DMS153 treated with DMSO at 0.1 percent for 48 hours (cell line): Measurements from ENCODE around the gene TNS1.
A peak's percentile ranks its signal among the peaks of the same experiment; 100 is the strongest.

ENCODE experiments used
- DNase-seq: peaks from one replicate; lab custom pipeline; 2025; ENCODE audit not compliant: unreplicated experiment; lab: John Stamatoyannopoulos, UW

TNS1 gene

DNA sequence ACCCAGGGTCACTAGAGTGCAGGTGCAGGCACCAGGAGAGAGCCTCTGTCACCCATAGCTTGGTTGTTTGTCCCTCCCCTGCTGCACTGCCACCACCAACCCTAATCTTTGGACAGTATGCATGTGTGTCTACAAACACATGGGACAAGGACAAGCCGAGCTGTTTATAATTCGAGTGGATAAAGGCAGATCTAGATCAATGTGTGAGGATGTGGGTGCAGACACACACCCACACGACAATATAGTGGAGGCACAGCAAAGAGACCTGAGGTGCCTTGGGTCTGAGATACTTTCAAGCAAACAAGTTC, 199.2 kb downstream of the TNS1 start:
- no peak for DNase-seq

DNA sequence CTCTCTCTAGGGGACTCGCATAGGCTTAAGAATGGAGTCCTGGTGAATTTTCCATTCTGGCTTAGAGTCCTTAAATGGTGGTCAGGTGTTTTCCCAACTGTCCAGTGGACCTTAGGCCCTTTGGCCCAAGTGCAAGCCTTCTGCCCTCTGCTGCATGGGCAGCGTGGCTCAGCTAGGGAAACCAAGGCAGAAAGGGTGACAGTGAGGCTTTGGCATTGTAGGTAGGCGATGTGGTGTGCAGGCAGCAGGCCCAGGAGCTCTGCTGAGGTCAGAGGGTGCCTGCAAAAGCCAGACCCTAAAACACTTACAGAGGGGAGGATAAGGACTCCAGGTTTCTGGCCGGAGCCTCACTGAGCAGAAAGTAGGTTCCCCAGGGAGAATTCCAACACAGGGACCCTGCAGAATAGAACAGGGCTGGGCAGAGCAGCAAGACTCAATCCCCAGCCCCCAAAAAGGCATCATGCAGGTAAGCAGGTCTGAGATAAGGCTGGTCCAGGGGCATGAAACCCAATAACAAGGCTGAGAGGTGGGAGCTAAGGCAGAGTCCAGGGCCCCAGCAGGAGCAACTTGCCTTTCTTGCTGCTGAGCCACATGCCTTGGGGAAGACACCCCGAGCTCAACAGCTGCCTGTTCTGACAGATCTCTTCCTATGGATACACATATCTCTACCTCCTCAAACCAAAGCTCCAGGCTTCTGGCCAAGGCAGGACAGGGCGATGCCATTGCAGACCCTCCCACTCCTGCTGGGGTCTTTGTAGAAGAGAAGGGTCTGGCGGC, 199.7 kb downstream of the TNS1 start:
- no peak for DNase-seq

DNA sequence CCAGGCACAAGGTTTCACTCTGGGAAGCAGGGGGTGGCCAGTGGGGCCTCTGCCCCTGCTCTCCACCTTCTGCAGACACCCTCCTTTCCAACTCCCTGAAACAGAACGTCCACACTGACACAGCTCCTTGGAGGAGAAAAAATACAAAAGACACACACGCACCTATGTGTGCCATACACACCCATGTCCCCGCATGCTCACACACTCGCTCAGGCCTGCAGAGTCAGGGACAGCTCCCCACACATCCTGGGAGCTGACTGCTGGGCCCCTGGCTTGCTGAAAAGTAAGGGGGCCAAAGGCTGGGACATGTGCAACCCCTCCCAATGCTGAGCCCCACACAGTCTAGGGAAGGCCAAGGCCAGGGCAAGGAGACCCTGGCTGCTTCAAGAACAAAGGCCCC, 200.5 kb downstream of the TNS1 start:
- DNase-seq = no peak

DNA sequence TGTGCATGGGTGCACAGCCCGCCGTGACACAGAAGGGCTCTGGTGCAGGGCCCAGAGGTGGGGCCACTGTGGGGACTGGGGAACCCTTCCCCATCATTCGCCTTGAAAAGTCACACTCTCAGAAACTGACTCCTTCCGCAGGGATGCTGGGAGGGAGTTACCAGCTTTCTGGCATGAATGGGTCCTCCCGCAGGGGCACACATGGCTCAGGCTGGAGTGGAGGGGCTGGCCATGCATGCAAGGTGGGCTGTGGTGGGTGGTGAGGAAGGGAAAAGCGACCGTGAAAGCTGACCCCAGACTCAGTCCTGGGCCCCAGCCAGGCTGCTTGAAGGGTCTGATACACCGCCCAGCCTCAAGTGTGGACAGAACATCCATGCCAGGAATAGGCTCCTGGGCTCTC, 201.1 kb downstream of the TNS1 start:
- DNase-seq = no peak

DNA sequence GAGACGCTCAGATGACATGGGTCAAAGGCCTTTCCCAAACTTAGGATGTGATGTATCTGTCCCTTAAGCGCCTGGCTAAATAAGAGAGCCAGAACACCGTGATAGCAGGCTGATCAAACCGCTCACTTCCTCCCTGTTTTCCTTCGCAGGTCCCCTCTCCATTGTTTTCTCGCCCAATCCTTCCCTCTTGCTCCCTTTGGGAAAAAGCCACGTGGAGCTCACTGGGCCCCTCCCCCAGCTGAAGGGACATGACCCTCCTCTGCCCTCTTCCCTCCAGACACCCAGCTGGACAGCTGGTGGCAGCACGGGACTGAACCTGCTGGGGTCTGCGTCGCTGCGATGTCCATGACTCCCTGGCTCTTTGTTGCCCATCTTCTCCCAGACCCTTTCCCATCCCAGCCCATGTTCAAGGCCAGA, 201.7 kb downstream of the TNS1 start:
- DNase-seq = no peak

DNA sequence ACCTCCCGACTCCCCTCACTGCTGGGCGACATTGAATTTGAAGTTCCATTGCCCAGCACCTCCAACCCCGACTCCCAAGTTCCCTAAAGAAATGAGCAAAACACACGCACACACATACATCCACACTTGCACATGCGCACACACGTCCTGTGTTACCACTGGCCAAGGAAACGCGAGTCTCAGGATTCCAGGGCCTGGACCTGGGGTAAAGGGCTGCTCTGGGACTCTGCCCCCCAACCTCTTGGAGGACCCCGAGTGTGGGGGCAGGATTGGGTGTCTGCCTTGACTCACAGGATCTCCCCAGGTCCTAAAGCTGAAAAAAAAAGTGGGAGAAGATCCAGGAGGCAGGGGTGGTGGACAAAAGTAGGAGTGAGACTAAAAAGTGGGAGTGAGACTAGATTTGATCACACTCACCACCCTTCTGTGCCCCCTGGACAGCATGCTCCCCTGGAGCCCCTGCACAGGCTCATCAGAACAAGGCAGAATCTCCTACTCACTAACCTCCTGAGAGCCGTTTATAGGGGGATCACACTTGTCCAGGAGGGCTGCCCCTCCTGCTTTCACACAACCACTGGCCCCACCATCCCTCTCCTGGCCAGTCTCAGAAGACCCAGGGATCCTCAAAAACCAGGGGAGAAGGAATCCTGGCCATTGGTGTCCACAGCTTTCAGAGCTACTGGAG, 202.2 kb downstream of the TNS1 start:
- DNase-seq = no peak

DNA sequence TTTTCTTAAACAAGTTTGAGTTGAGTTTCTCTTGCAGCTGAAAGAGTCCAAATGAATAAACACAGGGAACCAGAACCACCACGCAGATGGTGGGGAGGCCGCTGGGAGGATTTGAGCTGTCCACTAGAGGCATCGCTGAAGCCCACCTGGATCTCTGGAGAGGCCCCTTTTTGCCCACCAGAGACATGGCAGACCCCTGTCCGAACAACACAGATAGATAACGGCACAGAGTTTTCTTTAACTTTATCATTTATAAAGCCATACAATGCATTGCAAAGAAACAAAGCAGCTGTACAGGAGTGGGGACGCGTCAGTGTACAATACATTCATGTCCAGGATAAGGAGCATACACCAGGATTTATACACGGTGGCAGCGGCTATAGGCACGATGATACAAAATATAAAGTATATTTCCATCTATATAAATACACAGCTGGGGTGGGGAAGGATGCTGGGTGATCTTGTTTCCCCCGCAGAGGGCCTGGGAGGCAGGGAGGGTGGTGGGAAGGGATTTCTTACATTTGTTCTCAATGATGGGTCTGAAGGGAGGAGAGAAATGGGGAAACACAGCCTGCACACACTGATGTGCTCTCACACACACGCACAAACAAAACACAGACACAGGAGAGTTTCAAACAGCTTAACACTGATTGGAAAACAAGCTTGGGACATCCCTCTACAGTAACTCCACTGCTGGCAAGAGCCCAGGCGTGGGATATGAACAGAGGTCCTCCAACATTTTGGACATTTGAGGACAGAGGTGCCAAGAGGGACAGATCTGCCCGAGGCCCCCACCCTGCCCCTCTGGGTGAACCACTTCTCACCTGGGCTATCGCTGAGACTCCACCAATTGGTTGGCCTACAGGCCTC, 203.0 kb downstream of the TNS1 start:
- DNase-seq = no peak

DNA sequence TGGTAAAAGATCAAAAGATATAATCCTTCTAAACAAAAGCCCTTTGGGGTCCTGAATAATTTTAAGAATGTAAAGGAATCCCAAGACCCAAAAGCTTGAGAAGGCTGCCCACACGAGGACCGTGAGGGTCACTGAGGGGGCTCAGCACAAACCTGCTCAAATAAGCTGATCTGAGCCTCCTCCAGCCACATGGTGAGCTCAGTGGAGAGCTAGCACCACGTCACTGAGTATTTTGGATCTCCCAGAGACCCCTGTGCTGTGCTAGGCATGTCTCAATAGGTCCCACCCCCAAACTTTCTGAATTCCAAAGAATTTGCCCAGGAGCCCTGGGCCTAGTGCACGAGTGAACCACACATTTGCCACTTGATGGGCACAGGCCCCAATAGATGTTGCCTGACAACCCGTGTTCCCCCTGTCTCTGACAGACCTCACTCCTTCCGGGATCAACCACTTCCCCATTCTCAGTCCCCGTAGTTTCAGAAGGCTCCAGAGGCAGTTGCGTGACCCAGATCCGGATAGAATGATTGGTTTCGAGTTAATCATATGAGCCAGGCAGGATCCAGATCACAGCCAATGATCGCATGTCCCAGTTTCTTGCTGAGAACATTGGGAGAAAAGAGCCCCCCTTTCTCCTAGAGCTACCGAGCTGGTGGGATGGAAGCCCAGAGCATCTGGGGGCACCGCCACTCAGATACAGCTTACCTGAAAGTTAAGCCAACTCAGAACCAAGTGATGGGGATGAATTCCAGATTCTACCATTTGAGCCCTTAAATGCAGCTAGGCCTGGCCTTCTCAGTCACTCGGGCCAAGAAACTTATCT, 203.8 kb downstream of the TNS1 start:
- DNase-seq = no peak

DNA sequence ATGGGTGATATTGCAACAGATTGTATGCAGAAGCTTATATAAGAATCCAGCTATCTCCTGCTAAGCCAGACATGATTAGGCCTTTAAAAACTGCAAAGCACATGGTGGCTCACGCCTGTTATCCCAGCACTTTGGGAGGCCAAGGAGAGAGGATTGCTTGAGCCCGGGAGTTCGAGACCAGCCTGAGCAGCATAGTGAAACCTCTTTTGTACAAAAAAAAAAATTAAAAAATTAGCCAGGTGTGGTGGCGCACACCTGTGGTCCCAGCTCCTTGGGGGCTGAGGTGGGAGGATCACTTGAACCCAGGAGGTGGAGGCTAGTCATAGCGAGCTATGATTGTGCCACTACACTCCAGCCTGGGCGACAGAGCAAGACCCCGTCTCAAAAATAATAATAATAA, 204.6 kb downstream of the TNS1 start:
- no peak for DNase-seq

DNA sequence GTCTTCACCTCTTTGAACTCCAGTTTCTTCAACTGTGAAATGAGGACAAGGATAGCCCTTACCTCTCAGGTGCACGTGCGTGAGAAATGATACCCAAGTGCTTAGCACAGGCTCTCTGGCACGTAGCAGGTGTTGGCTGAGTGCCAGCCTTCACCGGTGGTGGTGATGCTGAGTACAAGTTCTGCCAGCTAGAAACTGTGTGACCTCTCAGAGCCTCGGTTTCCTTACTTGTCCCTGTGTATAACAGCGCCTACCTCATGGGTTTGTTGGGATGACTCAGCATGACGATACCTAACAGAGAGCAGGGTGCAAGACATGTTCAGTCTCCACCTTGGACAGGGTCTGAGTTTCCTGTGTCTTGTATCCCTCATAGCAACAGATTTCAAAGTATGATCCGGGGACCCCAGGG, 205.1 kb downstream of the TNS1 start:
- DNase-seq = peak; percentile 58

DNA sequence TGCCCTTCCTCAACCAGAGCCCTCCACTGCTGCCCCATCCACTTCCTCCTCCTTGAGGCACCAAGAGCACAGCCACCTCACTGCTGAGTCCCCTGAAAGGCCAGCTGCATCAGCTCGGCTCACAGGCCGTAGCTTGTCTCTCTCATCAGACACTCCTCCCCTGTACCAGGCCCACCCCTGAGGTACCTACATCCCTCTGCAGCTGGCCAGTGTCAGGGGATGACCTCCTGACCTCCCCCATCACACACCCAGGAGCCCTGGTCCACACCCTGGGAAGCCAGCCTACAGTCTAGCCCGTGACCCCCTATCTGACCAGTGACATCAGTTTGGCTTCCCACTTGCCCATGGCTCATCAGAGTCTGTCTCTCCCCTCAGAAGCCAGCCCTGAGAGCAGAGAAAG, 205.6 kb downstream of the TNS1 start:
- no peak for DNase-seq

DNA sequence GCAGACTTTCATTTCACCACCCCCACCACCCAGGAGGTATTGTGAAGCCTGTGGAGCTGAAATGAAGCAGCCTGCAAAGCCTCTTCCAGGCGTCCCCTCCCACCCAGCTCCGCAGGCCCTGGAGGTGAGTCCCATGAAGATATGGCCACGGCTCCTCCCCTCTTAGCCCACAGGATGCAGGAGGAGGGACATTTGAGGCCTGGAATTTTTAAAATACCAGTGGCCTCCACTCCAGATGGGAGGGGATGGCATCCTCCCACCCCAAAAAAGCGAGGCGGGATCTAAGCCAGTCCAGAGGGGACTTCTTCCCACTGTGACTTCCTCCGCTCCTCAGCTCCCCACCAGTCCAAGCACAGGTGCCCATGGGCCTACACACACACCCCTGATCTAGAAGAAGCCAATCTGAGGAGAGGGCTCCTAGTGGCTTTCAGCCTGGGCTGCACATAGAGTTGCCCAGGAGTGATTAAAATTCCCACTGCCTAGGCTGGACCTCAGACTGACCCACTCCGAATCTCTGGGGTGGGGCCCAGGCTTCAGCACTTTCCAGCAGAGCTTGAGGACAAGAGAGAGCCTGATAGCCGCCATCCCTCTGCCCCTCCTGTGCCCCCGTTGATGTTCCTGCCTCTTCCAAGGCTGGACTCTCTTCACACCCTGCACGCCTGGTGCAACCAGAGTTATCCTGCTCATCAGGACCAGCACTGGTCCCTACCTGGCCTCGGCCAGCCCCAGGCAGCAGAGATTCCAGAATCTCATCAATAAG, 206.9 kb downstream of the TNS1 start:
- no peak for DNase-seq

DNA sequence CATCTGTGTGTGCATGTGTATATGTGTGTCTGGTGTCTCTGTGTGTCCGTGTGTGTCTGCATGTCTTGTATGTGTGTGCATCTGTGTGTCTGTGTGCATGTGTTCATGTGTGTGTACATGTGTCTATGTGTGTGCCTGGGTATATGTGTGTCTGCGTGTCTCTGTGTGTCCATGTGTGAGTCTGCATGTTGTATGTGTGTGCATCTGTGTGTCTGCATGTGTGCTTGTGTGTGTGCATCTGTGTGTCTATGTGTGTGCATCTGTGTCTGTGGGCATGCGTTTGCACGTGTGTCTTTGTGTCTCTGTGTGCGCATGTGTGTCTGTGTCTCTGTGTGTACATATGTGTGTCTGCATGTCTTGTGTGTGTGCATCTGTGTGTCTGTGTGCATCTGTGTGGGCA, 207.7 kb downstream of the TNS1 start:
- no peak for DNase-seq

DNA sequence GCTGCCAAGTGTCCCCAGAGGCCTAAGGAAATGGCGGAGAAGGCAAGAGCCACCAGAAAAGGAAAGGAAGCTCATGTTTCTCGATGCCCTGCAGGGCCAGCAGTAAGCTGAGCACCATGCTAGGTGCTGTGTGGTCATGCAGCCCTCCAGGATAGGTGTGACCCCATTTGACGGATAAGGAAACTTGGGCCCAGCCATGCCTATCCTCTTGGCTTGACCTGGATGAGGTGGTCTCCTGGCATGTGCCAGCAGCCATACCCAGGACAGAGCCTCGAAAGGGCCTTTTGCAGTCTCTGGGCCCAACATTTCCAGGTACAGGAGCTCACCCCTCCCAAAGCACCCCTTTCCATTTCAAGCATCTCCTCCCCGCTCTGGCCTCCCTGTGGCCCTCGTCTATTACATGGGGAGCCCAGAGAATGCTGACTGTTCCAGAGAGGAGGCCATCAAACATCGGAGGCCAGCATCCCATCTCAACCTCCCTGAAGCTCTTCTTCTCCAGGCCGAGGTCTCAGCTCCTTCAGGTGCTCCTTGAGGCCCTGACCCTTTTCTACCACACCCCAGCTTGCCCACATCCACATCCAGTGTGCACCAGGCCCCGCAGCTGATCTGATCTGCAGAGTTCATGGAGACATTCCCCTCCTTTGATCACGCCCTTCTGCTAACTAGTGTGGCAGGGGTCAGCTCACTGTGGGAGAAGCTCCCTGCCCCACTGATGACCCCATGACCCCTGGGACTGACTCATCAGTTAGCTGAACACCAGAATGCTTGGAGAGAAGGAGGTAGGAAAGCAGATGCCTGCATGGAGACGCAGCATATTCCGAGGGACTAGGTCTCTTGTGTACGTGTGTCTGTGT, 208.4 kb downstream of the TNS1 start:
- DNase-seq = no peak

DNA sequence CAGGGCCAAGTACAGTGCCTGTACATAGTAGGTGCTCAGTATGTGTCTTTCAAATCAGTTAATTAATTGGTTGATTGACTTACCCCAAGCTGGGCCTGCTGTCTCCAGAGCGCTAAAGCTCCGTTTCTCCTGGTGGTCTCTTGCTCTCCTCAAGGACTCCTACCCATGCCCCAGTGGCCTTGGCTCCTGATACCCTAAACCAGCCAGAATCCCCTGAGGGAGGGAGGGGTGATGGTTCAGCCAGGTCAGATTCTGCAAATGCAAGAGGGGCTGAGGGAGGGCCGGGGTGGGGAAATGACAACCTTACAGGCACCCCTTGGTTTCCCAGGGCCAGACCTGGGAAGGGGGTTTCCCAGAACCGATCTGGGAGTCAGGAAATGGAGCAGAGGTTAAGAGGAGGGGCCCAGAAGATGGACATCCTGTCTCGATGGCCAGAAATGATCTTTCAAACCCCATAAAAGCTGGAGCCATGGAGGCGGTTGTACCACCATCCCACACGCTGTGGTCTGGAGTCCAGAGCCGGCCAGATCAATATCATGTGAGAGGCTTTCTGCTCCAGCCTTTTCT, 209.1 kb downstream of the TNS1 start:
- DNase-seq = no peak

DNA sequence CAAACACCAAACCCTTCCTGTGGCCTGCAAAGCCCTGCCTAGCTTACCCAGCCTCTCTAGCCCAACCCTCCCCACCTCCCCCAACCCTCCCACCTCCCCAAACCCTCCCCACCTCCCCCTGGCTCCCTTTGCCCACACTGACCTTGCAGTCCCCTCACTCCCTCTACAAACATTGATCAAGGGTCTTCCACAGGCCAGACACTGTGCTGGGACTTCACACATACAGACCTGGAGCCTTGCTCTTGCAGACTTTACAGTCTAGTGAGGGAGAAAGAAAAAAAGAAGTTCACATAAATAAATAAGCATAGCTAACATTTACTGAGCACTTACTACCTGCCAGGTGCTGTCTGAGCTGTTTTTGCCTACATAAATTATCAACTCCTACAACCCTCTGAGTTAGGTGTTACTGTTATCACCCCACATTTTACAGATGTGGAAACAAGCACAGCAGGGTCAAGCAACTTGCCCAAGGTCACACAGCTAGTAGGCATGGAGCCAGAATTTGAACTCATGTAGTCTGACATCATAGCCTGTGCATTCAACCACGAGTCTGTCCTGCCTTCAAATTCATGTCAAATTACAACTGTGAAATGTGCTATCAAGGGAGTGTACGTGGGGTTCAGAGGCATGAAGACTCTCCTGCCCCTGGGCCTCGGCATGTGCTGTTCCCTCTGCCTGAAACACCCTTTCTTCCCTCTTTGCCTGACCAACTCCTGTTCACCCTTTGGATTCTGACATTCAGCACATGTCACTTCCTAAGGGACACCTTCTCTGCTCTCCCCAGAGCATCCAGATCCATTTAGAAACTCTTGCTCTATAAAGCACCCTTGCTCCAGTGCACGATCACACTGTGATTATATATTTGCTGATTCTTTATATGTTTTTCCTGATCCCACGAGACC, 209.9 kb downstream of the TNS1 start:
- DNase-seq = no peak

DNA sequence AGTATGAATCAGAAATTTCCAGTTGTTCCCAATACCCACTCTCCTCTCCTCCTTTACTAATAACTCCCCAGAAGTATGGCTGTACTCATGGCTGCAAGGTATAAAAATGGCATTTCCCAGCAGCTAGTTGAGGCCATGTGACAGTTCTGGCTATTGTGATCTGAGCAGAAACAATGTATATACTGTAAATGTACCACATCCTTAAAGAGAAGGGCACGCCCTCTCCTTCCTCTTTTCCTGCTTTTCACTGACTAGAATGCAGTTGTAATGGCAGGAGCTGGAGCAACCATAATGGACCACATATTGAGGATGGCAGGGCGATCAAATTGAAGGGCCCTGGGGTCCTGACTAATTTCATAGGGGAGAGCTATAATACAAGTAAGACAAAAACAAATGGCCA, 211.2 kb downstream of the TNS1 start:
- no peak for DNase-seq
